Measurements from ENCODE around the gene TRMO. TPM values are rescaled to one million over a fixed set of nuclear protein-coding genes. Genes with fewer than 3 reads are reported as not detected.

TRMO gene
- total RNA-seq, 1 experiment from 2014 or later = 10.4 TPM

GRCh38 chr9:97910357-97910756, 11.9 kb downstream of the TRMO start:
- no peaks in the 10 kb centered on the region; the same call in none of the 2 replicates for H3K36me3 ChIP-seq (ENCODE audit: control insufficient read depth, insufficient read depth, low read length)
- ATAC-seq = no peak
- in situ Hi-C loops (cut with HindIII; ENCODE audit: low pct_unique_long_range_greater_than_20kb, low sequenced_read_pairs) (no loop called here), intact Hi-C loops (cut with micrococcal nuclease; ENCODE audit: unreplicated experiment) (no loop called here)
- H3K4me3 ChIP-seq (ENCODE audit: low read depth in 2 of 2, low read length in 2 of 2) = no peak overlapping the region
- ChIA-PET POLR2A (no interaction called here), CTCF (interaction anchor here (0.6 kb wide), 1 partner anchor 9 kb away, joined by 3 read pairs; no protein-coding TSS in a partner anchor)
- H3K27me3 ChIP-seq (ENCODE audit: control insufficient read depth, insufficient read depth, low read length) = no peaks in the 10 kb centered on the region
- H3K4me1 ChIP-seq (ENCODE audit: control insufficient read depth, insufficient read depth, low read length) = no peaks in the 10 kb centered on the region
- no peak overlapping the region for H3K27ac ChIP-seq (ENCODE audit: low read length)
- H3K9me3 ChIP-seq (ENCODE audit: control insufficient read depth, insufficient read depth, low read depth, low read length) = no peaks in the 10 kb centered on the region
- TF ChIP-seq TCF7L2 (IDR thresholded peaks at IDR 0.05; ENCODE audit: low read depth, low read length) (no peak), POLR2AphosphoS5 (IDR thresholded peaks at IDR 0.05; ENCODE audit: low read depth, low read length) (no peak), SIN3A (IDR thresholded peaks at IDR 0.05; ENCODE audit: borderline replicate concordance, insufficient read depth, low read depth, low read length) (no peak), CTCF (IDR thresholded peaks at IDR 0.05) (no peak)
- TF ChIP-seq, protein P1, sequence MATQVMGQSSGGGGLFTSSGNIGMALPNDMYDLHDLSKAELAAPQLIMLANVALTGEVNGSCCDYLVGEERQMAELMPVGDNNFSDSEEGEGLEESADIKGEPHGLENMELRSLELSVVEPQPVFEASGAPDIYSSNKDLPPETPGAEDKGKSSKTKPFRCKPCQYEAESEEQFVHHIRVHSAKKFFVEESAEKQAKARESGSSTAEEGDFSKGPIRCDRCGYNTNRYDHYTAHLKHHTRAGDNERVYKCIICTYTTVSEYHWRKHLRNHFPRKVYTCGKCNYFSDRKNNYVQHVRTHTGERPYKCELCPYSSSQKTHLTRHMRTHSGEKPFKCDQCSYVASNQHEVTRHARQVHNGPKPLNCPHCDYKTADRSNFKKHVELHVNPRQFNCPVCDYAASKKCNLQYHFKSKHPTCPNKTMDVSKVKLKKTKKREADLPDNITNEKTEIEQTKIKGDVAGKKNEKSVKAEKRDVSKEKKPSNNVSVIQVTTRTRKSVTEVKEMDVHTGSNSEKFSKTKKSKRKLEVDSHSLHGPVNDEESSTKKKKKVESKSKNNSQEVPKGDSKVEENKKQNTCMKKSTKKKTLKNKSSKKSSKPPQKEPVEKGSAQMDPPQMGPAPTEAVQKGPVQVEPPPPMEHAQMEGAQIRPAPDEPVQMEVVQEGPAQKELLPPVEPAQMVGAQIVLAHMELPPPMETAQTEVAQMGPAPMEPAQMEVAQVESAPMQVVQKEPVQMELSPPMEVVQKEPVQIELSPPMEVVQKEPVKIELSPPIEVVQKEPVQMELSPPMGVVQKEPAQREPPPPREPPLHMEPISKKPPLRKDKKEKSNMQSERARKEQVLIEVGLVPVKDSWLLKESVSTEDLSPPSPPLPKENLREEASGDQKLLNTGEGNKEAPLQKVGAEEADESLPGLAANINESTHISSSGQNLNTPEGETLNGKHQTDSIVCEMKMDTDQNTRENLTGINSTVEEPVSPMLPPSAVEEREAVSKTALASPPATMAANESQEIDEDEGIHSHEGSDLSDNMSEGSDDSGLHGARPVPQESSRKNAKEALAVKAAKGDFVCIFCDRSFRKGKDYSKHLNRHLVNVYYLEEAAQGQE (IDR thresholded peaks at IDR 0.05; ENCODE audit: insufficient read depth in 1 of 2, low read depth in 2 of 2, low read length in 1 of 2) = no peak
- no TSS peak for BruUV-seq (replicated peaks)
- DNase-seq (ENCODE audit: low read depth, low spot score) = no peak

DNA sequence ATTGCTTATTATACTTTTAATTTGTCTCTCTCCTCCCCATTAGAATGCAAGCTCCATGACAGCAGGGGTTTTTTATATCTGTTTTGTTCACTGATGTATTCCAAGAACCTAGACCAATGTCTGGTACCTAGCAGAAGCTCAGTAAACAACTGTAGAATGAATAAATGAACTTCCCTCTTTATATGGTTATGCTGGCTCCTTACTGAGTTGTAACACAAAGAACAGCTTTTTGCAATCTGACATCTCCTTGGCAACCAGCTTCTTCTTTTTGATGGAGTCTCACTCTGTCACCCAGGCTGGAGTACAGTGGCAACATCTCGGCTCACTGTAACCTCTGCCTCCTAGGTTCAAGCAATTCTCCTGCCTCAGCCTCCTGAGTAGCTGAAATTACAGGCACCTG, 13.6 kb downstream of the TRMO start:
- no TSS peak for BruUV-seq (replicated peaks)
- Histone ChIP-seq H3K36me3 (ENCODE audit: control insufficient read depth, insufficient read depth, low read length) (no peaks in the 10 kb centered on the region; the same call in none of the 2 replicates), H3K27me3 (ENCODE audit: control insufficient read depth, insufficient read depth, low read length) (no peaks in the 10 kb centered on the region), H3K9me3 (ENCODE audit: control insufficient read depth, insufficient read depth, low read depth, low read length) (no peaks in the 10 kb centered on the region), H3K4me1 (ENCODE audit: control insufficient read depth, insufficient read depth, low read length) (no peaks in the 10 kb centered on the region), H3K27ac (ENCODE audit: low read length) (no peak overlapping the region), H3K4me3 (ENCODE audit: low read depth in 2 of 2, low read length in 2 of 2) (no peak overlapping the region)
- CTCF ChIA-PET = no interaction called here
- DNase-seq (ENCODE audit: low read depth, low spot score) (no peak), ATAC-seq (no peak)
- TF ChIP-seq CTCF (IDR thresholded peaks at IDR 0.05) (no peak), TCF7L2 (IDR thresholded peaks at IDR 0.05; ENCODE audit: low read depth, low read length) (no peak), POLR2AphosphoS5 (IDR thresholded peaks at IDR 0.05; ENCODE audit: low read depth, low read length) (no peak)
- TF ChIP-seq, protein P1 (IDR thresholded peaks at IDR 0.05; ENCODE audit: insufficient read depth in 1 of 2, low read depth in 2 of 2, low read length in 1 of 2) = no peak
- intact Hi-C loops (cut with micrococcal nuclease; ENCODE audit: unreplicated experiment) (no loop called here), in situ Hi-C loops (cut with HindIII; ENCODE audit: low pct_unique_long_range_greater_than_20kb, low sequenced_read_pairs) (no loop called here)
- POLR2A ChIA-PET = interaction anchor here (0.6 kb wide), 1 partner anchor 261 kb away, joined by 3 read pairs; no protein-coding TSS in a partner anchor

Data from Panc1 (cell line).